A549 (cell line): ENCODE data around the gene DYNC2H1.

ENCODE experiments used
- CBX2 ChIP-seq: fragments of 200-600 bp; sonication (generic); IDR thresholded peaks from 2 replicates; pipeline ENCODE4 v1.6.1; 2016; ENCODE audit warnings: low read depth, mild to moderate bottlenecking, borderline replicate concordance
- CTCF ChIP-seq: fragments of >200 bp; sonication (Bioruptor Twin); formaldehyde crosslinking; IDR thresholded peaks from 3 replicates; pipeline ENCODE4 v1.5.1; 2016
- HEYL ChIP-seq: fragments of 250-450 bp; sonication (Bioruptor Pico); IDR thresholded peaks from 2 replicates; pipeline ENCODE4 v1.8.0; 2021; ENCODE audit warnings: mild to moderate bottlenecking, moderate library complexity
- HOXB13 ChIP-seq: fragments of 250-450 bp; sonication (Bioruptor Pico); IDR thresholded peaks from 2 replicates; pipeline ENCODE4 v1.5.0; 2020; ENCODE audit warnings: low read depth, mild to moderate bottlenecking, moderate library complexity
- MAFK ChIP-seq: fragments of 450-650 bp; IDR thresholded peaks from 2 replicates; pipeline ENCODE4 v1.6.1; 2014; ENCODE audit not compliant: partially characterized antibody
- MAZ ChIP-seq: fragments of 150-350 bp; IDR thresholded peaks from 2 replicates; pipeline ENCODE4 v1.6.1; 2014; ENCODE audit warnings: antibody characterized with exemption, low read depth, low read length, borderline replicate concordance
- MYC ChIP-seq: IDR thresholded peaks from 2 replicates; pipeline ENCODE4 v1.6.1; 2012; ENCODE audit warnings: mild to moderate bottlenecking, inconsistent platforms, low read length, improper control_type of control experiment, borderline replicate concordance
- POLR2A ChIP-seq: IDR thresholded peaks from 2 replicates; pipeline ENCODE4 v1.6.1; 2012; ENCODE audit warnings: mild to moderate bottlenecking, low read length
- REST ChIP-seq: fragments of 200-600 bp; sonication (generic); IDR thresholded peaks from 2 replicates; pipeline ENCODE4 v1.6.1; 2016; ENCODE audit warnings: antibody characterized with exemption, mild to moderate bottlenecking, moderate library complexity
- TFCP2L1 ChIP-seq: fragments of 250-450 bp; sonication (Bioruptor Pico); IDR thresholded peaks from 2 replicates; pipeline ENCODE4 v1.5.0; 2021; ENCODE audit warnings: mild to moderate bottlenecking
- TF ChIP-seq, protein P1 (sequence below): IDR thresholded peaks from 2 replicates; pipeline ENCODE4 v1.6.1; 2012

DNA sequence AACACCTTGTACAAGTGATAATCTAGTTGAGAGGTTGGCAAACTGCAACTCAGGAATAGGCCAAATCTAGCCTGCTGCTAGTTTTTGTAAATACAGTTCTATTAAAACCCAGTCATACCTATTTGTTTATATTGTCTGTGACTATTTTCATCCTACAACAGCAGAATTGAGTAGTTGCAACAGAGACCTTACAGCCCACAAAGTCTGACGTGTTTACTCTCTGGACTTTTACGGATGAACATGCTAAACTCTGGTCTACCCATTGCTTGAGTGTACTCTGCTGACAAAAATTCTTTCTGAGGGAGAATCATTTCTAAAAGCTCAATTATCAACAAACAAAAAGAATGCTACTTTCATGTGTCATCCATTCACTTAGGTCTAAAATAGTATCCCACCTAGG, 287.0 kb downstream of the DYNC2H1 start:
- TF ChIP-seq TFCP2L1 (no peak), HOXB13 (CRISPR knock-in tag) (no peak), CTCF (no peak), REST (no peak), POLR2A (no peak), MYC (no peak), MAZ (no peak), HEYL (CRISPR knock-in tag) (no peak), MAFK (no peak), CBX2 (no peak)
- TF ChIP-seq, protein P1, sequence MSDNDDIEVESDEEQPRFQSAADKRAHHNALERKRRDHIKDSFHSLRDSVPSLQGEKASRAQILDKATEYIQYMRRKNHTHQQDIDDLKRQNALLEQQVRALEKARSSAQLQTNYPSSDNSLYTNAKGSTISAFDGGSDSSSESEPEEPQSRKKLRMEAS: no peak
